H54 (cell line): ENCODE results near the gene PRDX3.

Experiments used
- DNase-seq: peaks from one replicate; pipeline ENCODE4 v3.0.0; 2011; ENCODE audit warnings: low spot score, mixed read lengths; ENCODE audit not compliant: insufficient read length
- FAIRE-seq: peaks from 3 replicates; lab custom pipeline; 2011; peaks lifted over from hg19 to GRCh38; lab: Jason Lieb, UNC
- POLR2A ChIP-seq: IDR thresholded peaks from 2 replicates; pipeline ENCODE4 v1.6.1; 2011; ENCODE audit warnings: low read depth, mild to moderate bottlenecking, low read length

Gene PRDX3

GRCh38 chr10:119178372-119179119 lies at the start of gene PRDX3:
PRDX3 (minus strand) TSS chr10:119178812; CDS start chr10:119178790, 22 bp downstream.
- DNase-seq (peak; percentile 85), FAIRE-seq (no peak)
- peak; percentile 95 for TF ChIP-seq POLR2A

- no peak for TF ChIP-seq POLR2A
- FAIRE-seq, result no peak
- DNase-seq, result no peak
Observed at GRCh38 chr10:119227825-119228224, 49.2 kb upstream of the PRDX3 start.

GRCh38 chr10:119225083-119225658 lies 46.6 kb upstream of the PRDX3 start:
- no peak for TF ChIP-seq POLR2A
- FAIRE-seq (no peak), DNase-seq (no peak)

- no peak for FAIRE-seq
- no peak for TF ChIP-seq POLR2A
- DNase-seq, result no peak
Observed at GRCh38 chr10:119222966-119223386, 44.4 kb upstream of the PRDX3 start.

- DNase-seq (no peak), FAIRE-seq (no peak)
- TF ChIP-seq POLR2A, result no peak
Observed at GRCh38 chr10:119222537-119222936, 43.9 kb upstream of the PRDX3 start.

- no peak for TF ChIP-seq POLR2A
- DNase-seq (no peak), FAIRE-seq (no peak)
Observed at GRCh38 chr10:119221666-119222065, 43.1 kb upstream of the PRDX3 start.

- no peak for TF ChIP-seq POLR2A
- FAIRE-seq (no peak), DNase-seq (no peak)
Observed at GRCh38 chr10:119221201-119221600, 42.6 kb upstream of the PRDX3 start.

GRCh38 chr10:119219871-119220270 lies 41.3 kb upstream of the PRDX3 start:
- FAIRE-seq, result no peak
- TF ChIP-seq POLR2A, result no peak

GRCh38 chr10:119217991-119218490 lies 39.4 kb upstream of the PRDX3 start:
- DNase-seq, result no peak
- no peak for FAIRE-seq
- TF ChIP-seq POLR2A, result no peak

More at GRCh38 chr10:119219871-119220270, 41.3 kb upstream of the PRDX3 start:
- no peak for DNase-seq

GRCh38 chr10:119217401-119217800 lies 38.8 kb upstream of the PRDX3 start:
- FAIRE-seq (no peak), DNase-seq (no peak)

GRCh38 chr10:119216127-119216526 lies 37.5 kb upstream of the PRDX3 start:
- DNase-seq (no peak), FAIRE-seq (no peak)
- TF ChIP-seq POLR2A, result no peak

More at GRCh38 chr10:119217401-119217800, 38.8 kb upstream of the PRDX3 start:
- no peak for TF ChIP-seq POLR2A

- FAIRE-seq (no peak), DNase-seq (no peak)
- no peak for TF ChIP-seq POLR2A
Observed at GRCh38 chr10:119215371-119215770, 36.8 kb upstream of the PRDX3 start.

GRCh38 chr10:119211625-119212441 lies 33.2 kb upstream of the PRDX3 start:
- FAIRE-seq (no peak), DNase-seq (no peak)
- no peak for TF ChIP-seq POLR2A

GRCh38 chr10:119211176-119211575 lies 32.6 kb upstream of the PRDX3 start:
- DNase-seq, result no peak
- TF ChIP-seq POLR2A, result no peak
- no peak for FAIRE-seq
